T-helper 1 cell (primary cell): ENCODE results near the gene SLC4A1.
"Not testable (repeated sequence)": the region's sequence is repeated elsewhere in the genome, so short reads cannot be mapped to it uniquely, and the experiment has no call there.

ENCODE experiments used
- DNase-seq, 5 donors: peaks; one replicate each; pipeline ENCODE4 v3.0.0-alpha.2; 2012 to 2020

SLC4A1 gene

DNA sequence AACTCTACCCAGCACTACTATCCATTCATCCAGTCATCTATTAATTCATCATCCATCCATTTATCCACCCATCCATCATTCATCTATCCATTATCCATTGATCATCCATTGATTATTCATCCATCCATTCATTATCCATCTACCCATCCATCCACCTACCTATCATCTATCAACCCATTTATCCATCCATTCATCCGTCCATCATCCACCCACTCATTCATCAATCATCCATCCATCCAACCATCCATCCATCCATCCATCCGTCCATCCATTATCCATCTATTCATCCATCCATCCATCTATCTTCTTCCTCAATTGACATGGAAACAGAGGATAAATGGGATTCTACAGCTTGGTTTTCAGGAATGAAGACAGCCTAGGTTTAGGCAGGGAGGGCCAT lies 12.0 kb downstream of the SLC4A1 start:
- no peak for DNase-seq

DNA sequence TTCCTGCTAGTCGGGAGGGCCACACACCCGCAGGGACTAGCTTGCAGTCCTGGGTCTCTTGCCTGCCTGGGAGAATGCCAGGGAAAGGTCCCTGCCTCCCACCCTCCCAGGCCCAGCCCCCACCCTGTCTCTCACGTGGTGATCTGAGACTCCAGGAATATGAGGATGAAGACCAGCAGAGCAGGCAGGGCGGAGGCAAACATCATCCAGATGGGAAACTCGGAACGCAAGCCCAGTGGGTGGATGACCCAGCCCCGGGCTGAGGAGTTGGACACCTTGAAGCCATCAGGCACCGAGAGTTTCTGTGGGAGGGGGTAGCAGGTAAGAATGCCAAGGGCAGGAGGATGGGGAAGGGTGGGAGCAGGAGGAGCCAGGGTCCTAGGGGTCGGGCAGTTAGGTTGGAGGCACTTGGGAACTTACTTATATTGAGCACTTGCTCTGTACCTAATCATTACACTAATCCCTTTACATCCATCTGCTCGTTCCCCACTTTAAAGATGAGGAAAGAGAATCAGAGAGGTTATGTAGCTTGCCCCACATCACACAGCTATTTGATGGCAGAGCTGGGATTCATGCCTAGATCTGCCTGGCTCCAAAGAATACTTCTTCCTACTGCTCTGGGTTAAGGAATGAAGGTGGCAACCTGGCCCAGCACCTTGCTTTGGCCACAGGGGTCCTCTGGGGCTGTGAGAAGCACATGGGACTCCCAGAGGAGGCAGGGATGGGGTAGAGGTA lies 13.4 kb downstream of the SLC4A1 start:
- no peak for DNase-seq

DNA sequence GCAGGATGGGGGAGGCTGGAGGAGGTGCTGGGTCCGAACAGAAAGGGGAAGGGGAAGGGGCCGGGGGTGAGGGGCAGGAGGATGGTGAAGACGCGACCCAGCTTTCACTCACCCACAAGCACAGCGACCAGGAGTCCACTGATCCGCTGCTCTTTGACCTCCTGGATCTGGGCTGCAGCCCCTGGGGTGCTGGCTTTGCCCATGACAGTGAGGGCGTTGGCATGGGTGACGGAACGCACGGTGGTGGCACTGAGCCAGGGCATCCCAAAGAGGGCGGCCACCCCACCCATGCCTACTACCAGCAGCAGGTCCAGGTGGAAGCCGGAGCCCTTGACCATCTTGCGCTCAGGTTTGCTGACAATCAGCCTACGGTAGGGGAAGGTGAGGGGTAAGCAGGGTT lies 14.9 kb downstream of the SLC4A1 start:
- DNase-seq, result no peak

DNA sequence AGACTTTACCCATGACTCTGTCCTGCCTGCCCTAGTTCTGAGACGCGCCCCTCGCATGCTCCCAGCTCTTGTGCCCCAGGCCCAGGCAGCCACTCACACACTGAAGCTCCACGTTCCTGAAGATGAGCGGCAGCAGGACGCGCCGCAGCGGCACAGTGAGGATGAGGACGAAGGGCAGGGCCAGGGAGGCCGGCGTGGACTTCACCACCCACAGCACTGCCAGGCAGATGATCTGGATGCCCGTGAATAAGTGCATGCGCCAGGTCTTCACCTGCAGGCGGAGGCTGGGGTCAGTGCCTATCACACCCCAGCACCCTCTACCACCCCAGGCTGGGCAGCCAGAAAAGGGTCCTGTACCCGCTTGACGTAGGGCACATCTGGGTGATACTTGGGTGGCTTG lies 16.9 kb downstream of the SLC4A1 start:
- no peak for DNase-seq

DNA sequence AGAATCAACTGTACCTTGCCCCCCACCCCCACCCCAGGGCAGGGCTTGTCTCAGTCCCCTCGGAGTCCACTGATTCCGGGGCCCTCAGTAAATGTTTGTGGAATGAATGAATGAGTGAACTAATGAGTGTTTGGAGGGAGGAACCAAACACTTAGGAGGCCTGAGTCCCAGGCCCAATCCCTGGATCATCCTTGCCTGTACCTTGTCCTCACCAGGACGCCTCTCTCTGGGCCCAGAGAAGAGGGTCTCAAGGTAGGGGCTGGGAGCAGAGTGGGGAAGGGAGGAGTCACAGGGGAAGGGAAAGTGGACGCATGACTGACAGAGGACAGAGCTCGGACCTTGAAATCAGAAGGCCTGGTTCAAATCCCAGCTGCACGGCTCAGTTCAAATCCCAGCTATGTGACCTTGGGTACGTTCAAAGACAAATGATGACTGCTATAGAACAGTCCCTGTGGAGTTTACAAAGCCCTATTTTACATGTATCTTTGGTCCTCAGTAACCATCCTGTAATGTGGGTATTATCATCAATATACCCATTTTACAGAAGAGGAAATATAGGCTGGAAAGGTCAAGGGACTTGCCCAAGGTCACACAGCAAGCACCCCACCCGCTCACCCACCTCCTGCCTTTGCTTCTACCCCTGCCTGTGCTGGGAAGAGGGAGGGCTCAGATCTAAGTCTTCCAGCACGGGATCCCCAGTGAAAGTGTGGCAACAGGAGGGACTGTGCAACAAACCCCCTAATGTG lies 18.3 kb downstream of the SLC4A1 start:
- DNase-seq, result no peak

DNA sequence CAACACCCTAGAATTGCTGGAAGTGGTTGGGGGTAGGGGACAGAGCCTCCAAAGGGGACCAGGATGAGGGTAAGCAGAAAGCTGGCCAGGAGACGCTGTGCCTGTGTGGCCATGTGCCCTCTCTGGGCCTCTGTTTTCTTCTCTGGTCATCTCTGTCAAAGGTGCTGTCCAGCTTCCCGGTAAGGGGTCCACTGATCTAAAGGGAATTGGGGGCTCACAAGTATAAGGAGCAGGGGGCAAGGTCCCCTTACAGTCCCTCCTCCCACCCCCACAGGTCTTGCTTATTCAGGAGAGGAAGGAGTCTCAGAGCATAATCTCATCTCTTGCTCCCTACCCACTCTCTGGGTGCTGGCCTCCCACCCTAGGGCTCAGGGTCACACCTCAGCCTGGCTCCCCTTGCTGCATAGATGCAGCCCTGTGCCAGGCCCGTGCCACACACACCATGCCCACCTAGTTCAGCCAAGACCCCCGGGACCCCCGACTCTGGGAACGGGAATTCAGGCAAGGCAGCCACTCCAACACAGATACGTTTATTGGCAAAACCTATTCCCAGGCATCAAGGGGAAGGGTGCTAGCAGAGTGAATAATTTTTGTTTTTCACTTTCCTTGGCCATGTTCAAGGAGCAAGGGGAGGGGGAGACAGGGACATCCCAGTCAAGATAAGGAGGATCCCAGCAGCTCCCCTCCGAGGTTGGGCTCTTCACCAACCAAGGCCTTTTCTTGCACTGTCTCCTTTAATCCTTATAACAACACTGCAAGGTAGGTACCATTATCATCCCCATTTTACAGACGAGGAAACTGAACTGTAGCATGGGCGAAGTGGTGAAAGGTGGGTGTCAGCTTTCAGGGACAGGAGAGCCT lies 19.8 kb downstream of the SLC4A1 start:
- DNase-seq, result no peak

DNA sequence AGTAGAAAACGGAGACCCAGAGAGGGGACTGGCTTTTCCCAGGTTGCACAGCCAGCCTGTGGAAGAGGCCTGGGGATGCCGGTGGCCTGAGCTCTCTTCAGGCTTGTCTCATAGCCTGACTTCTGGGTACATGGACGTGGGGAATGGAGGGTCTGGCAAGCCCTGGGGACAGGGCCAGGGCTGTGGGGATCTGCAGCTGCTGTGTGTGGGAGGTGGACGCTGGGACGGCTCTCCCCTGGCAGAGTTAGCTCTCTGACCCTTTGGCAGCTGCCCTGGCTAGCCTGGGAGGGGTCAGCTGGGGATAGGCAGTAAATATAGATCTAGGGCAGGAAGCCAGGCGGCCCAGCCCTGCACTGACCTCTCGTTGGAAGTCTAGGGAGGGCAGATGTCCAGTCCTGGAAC lies 20.5 kb downstream of the SLC4A1 start:
- DNase-seq, result no peak

DNA sequence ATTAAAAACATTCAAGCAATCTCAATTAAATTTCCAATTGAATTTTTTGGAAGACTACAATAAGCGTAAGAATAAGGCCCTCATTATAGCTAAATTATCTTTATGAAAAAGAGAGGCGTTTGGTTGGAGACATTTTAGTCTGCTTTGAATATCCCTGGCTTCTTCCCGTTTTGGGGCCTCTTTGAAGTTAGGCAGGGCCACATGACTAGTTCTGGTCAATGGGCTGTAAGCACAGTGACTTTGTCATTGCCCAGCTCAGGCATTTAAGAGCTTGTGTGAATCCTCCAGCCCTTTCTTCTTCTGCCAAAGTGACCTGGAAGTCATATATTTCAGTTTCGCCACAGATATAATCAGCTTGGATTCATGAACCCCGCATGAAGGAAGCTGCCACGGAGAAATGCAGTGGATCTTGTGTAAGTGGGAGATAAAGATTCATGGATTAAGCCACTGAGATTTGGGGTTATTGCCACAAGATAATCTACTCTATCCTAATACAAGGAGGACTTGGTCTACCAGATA lies 26.8 kb downstream of the SLC4A1 start:
- no peak for DNase-seq

DNA sequence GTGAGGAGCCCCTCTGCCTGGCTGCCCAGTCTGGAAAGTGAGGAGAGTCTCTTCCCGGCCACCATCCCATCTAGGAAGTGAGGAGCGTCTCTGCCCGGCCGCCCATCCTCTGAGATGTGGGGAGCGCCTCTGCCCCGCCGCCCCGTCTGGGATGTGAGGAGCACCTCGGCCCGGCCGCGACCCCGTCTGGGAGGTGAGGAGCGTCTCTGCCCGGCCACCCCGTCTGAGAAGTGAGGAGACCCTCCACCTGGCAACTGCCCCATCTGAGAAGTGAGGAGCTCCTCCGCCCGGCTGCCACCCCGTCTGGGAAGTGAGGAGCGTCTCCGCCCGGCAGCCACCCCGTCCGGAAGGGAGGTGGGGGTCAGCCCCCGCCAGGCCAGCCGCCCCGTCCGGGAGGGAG lies 30.0 kb downstream of the SLC4A1 start:
- not testable (repeated sequence) for DNase-seq

DNA sequence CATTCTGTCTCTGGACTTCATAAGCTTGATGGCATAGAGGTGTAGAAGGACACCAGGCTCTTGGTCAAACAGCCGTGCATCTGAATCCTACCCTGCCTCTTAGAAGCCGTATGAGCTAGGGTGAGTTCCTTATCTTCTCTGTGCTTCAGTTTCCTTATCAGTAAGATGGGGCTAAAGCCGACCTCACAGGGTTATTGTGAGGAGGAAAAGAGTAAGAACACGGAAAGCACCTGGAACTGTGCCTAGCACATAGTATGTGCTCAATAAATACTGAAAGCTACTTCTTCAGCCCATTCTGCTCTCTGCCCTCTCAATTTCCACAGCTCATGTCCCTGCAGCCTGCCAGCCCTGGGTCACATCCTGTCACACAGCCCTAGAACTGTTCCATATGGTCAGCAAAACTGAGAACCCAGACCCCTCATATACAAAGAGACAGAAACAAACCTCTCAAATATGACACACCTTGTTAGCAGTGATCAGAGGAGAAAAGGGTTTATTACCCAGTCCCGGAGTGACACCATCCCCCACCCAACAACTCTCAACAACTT lies 31.4 kb downstream of the SLC4A1 start:
- no peak for DNase-seq

DNA sequence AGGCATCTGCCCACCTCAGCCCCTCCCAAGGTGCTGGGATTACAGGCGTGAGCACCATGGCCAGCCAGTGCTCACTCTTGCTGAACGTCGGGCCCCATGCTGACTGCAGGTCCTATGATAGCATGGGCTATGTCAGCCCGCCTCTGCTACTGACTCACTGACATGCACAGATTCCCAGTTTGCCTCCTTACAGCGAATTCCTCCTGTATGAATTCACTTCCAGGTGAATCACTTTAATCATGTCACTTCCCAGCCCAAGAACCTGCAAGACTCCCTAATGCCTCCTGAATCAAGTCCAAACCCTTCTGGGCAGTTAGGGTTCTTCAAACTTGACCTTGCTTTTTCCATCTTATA lies 32.4 kb downstream of the SLC4A1 start:
- no peak for DNase-seq

DNA sequence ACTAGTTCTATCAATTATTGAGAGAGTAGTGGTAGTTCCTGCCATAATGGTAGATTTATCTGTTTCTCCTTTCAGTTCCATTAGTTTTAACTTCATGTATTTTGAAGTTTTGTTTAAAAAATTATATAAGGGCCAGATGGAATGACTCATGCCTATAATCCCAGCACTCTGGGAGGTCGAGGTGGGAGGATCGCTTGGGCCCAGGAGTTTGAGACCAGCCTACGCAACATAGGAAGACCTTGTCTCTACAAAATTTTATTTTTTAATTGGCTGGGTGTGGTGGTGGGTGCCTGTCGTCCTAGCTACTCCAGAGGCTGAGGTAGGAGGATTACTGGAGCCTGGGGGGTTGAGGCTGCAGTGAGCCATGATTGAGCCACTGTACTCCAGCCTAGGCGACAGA lies 34.4 kb downstream of the SLC4A1 start:
- no peak for DNase-seq

DNA sequence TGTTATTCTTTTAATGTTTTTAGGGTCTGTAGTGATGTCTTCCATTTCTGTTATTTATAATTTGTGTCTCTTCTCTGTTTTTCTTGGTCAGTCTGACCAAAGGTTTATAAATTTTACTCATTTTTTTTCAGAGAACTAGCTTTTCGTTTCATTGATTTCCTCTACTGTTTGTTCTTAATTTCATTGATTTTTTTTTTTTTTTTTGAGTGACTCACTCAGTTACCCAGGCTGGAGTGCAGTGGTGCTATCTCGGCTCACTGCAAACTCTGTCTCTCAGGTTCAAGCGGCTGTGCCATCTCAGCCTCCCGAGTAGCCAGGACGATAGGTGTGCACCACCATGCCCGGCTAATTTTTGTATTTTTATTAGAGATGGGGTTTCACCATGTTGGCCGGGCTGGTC lies 35.9 kb downstream of the SLC4A1 start:
- DNase-seq, result no peak

DNA sequence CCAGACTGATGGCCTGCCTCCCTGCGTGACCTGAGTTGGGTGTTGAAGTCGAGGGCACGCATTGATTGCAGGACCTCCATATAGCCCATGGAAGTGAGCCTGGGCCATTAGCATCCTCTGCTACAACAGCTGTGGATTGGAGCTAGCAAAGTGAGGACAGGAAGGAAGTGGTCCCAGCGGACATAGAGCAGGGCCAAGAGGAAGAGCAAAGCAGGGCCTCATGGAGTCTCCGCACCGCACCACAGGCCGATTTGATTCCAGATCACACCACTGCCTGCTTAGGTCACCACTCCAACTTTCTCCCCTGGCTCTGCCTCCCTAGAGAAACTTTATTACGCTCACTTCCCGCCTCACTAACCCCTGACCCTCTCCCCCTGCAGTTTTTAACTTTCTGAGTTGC lies 37.8 kb downstream of the SLC4A1 start:
- DNase-seq, result no peak

DNA sequence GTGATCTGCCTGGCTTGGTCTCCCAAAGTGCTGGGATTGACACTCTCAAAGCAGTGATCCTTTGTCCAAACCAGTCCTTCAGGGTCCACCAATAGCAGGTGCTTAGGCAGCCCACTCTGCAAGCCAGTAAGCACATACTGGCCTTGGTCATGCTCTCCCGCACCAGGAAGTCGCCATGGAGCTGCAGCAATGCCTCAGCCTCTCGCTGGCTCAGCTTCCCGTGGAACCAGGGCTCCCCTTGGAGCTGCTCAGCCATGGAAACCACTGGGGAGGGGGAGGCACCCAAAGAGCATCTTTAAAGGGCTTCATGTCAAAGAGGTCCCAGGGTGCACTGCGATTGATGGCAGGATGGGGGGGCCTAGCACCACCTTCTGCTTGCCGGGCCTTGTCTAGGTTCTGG lies 38.8 kb downstream of the SLC4A1 start:
- DNase-seq, result no peak

DNA sequence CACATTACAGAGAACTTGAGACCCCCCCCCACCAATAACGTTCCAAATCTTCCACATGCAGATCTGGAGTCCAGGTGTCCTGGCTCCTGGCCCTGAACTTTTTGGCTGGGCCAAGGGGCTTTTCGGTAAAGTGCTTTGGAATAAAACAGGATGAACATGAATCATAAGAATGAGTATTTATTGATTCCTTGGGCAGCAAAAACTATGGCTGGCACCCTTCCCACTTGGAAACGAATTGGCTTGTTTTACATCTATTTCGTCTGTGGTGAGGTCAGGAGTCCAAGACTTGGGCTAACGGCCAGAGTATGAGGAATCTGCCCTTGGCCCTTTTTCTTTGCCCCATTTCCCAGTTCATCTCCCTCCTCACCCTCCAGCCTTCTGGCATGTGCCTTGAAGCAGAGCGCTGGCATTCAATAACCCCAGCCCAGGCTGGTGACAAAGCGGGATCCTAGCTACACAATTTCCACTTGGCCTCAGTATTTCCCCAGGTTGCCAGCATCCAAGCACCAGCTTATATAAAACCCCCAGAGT lies 44.3 kb downstream of the SLC4A1 start:
- no peak for DNase-seq

DNA sequence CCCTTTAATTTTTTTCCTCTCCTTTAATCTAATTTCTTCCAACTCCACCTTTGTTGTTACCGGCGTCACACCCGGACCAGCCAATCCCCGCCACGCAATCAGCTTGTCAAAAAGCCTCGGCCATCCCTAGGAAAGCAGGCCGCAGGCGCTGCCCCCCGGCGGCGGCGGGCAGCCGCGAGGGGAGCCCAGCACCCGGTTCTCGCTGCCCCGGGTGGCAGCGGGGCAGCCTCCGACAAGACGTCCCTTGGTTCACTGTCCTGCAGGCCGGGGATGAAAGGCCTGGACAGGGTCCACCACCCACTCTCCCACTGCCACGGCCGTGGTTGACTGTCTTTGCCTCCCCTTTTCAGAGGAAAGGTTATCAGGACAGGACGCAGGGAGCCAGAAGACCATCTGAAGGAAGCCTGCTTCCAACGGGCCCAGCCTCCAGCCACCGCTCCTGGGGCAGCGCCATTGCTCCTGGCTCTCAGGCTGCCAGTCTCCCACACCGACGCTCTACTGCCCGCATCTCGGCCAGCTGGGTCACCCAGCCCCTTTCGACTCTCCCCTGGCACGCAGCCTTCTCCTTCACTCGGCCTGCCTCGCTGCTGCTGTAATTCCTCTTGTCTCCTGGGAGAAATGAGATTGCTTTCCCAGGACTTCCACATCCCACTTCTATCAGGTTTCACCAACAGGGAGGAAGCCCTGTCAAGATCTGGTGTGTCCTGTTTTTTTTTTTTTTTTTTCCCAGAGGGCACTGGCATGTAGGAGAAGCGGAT lies 45.6 kb downstream of the SLC4A1 start:
- peak in 3 of 5 donors; percentile 41 to 51 (median 51) for DNase-seq

DNA sequence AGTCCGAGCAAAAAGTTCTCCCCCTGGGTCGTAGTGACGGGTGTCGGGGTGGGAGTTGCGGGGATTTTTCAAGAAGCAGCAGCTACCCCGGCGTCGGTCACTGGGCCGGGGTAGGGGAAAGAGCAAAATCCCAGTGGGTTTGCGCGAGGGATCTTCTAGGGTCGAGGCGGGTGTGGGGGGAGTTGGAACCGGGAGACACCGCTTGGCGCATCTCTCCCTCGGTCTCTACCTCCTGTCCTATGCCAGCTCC lies 46.1 kb downstream of the SLC4A1 start:
- peak in 1 of 5 donors; percentile 27 for DNase-seq

DNA sequence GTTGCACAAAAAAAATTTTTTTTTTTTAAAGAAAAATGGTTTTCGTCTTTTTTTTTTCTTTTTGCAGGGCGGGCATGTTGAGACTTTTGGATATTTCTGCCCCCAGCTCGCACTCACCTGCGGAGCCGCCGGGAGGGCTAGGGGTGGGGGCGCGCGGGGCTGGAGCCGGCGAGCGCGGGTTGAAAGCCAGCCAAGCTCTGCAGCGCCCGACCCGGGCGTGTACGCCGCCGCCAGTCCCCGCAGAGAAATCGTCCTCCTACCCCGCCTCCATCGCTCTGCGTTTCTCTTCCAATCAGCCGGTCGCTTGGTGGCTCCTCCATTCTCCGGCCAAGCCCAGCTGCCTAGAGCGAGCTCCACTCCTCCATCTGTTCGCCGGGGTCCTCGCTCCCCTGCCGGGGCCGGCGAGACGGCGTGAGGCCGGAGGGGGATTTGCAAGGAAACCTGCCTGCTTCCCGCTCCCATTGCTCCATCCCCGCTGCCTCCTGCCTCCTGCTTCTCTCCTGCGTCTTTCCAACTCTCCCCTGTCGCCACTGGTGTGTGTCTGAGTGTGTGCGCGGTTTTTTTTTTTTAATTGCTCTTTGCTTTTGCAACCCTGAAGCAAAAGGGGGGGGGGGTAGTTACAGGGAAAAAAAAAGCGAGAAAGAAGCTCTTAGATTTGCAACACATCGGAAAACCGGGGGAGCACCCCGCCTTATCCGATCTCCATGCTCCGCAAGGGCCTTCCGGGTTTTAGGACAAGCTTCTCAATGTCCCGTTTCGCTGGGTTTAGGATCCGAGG lies 46.7 kb downstream of the SLC4A1 start:
- peak; percentile 37 to 62 (median 60) for DNase-seq

DNA sequence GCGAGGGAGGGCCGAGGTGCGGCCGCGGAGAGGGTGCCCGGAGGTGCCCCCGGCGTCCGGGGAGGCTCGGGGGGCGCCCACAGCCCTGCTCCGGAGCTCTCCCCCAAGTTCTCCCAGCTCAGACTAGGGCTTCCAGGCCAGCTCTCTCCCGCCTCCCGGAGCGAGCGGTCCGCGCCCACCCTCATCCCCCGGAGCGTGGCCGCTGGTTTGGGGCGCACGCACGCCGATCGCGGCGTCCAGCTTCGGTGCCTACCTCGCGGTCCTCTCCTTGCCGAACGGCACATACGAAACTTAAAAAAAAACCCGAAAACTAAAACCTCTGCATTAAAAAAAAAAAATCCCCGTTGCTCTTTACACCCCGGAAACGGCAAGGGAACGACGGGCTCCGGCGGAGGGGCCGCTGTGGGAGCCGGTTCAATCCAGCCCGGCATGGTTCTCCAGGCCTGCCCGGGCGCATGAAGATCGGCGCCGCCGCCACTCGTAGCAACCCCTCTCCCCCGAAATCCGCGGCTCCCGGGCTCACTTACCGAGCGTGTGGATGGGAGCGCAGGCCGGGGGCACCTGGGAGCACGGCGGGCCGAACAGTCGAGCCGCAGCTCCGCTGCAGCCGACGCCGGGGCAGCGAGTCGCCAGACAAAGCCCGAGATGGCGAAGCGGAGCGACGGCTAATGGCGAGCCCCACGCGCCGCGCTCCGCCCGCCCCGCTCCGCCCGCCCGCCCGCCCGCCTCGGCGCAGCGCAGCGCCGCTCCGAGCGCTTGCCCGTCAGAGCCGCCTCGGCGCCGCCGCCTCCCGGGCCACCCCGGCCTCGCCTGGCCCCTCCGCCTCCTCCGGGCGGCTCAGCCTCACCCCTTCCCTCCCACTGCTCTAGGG lies 47.5 kb downstream of the SLC4A1 start:
- peak in 4 of 5 donors; percentile 43 to 69 (median 57) for DNase-seq
